WTC11 (cell line): ENCODE results near the gene TP53AIP1. TPM values are rescaled to one million over a fixed set of nuclear protein-coding genes. Genes with fewer than 3 reads are reported as not detected.
A peak's percentile ranks its signal among the peaks of the same experiment; 100 is the strongest.

Source experiments
- ATAC-seq: fragments of 200-7000 bp; cut with Tn5 transposase; 2 replicates; pipeline ENCODE4 v1.10.0; 2021; ENCODE audit warnings: mild to moderate bottlenecking, moderate library complexity
- CTCF ChIA-PET: fragments of 300-600 bp; sonication (Branson Sonifier 250); formaldehyde crosslinking; loops from one replicate; lab custom pipeline; 2021; ENCODE audit warnings: antibody characterized with exemption; lab: Charles Lee
- POLR2A ChIA-PET: fragments of 350-600 bp; sonication (Branson Sonifier 250); formaldehyde crosslinking; loops from one replicate; lab custom pipeline; 2021; ENCODE audit warnings: antibody characterized with exemption; lab: Charles Lee
- DNase-seq: peaks from one replicate; pipeline ENCODE4 v3.0.0; 2021; ENCODE audit warnings: low spot score
- H3K27ac Mint-ChIP-seq: 2 replicates; pipeline ENCODE4 v1.8.0; 2021; ENCODE audit warnings: mixed read lengths
- H3K27me3 Mint-ChIP-seq: 2 replicates; pipeline ENCODE4 v1.8.0; 2021; ENCODE audit warnings: low read depth, mild to moderate bottlenecking, moderate library complexity, mixed read lengths
- H3K36me3 Mint-ChIP-seq: 2 replicates; pipeline ENCODE4 v1.8.0; 2021; ENCODE audit warnings: mixed read lengths
- H3K4me1 Mint-ChIP-seq: 2 replicates; pipeline ENCODE4 v1.8.0; 2022; ENCODE audit warnings: mixed read lengths
- H3K4me3 Mint-ChIP-seq: 2 replicates; pipeline ENCODE4 v1.8.0; 2021; ENCODE audit warnings: mild to moderate bottlenecking, moderate library complexity, mixed read lengths
- H3K9me3 Mint-ChIP-seq: 2 replicates; pipeline ENCODE4 v1.8.0; 2021; ENCODE audit warnings: mixed read lengths
- ATF1 ChIP-seq: sonication (generic); formaldehyde crosslinking; IDR thresholded peaks from 2 replicates; pipeline ENCODE4 v1.8.1; 2023; ENCODE audit warnings: mild to moderate bottlenecking, moderate library complexity, missing genetic modification reagents
- FOXJ3 ChIP-seq: sonication (generic); formaldehyde crosslinking; IDR thresholded peaks from 2 replicates; pipeline ENCODE4 v1.9.0; 2021; ENCODE audit warnings: missing genetic modification reagents, mild to moderate bottlenecking, borderline replicate concordance
- NFATC4 ChIP-seq: fragments of 250-450 bp; sonication (Bioruptor Pico); IDR thresholded peaks from 2 replicates; pipeline ENCODE4 v1.9.0; 2021; ENCODE audit warnings: mild to moderate bottlenecking
- NFE2L1 ChIP-seq: sonication (generic); formaldehyde crosslinking; IDR thresholded peaks from 2 replicates; pipeline ENCODE4 v1.8.1; 2023; ENCODE audit warnings: missing genetic modification reagents
- SOX15 ChIP-seq: fragments of 250-450 bp; sonication (Bioruptor Pico); IDR thresholded peaks from 2 replicates; pipeline ENCODE4 v1.9.0; 2021; ENCODE audit warnings: mild to moderate bottlenecking
- TCF7 ChIP-seq: sonication (generic); formaldehyde crosslinking; IDR thresholded peaks from 2 replicates; pipeline ENCODE4 v1.8.0; 2022; ENCODE audit warnings: mild to moderate bottlenecking, low read depth, missing genetic modification reagents, moderate library complexity
- total RNA-seq: library from RNA; stranded (reverse); gene quantifications from 3 replicates; pipeline ENCODE4 v1.2.3, GENCODE V29; 2021
- TF ChIP-seq, protein P1 (sequence below): sonication (generic); formaldehyde crosslinking; IDR thresholded peaks from 2 replicates; pipeline ENCODE4 v1.8.1; 2023; ENCODE audit warnings: mild to moderate bottlenecking, missing genetic modification reagents
- TF ChIP-seq, protein P2 (sequence below): sonication (generic); formaldehyde crosslinking; IDR thresholded peaks from 2 replicates; pipeline ENCODE4 v1.8.0; 2022; ENCODE audit warnings: missing genetic modification reagents
- TF ChIP-seq, protein P3 (sequence below): sonication (generic); formaldehyde crosslinking; IDR thresholded peaks from 2 replicates; pipeline ENCODE4 v1.8.1; 2022; ENCODE audit warnings: mild to moderate bottlenecking, missing genetic modification reagents, moderate library complexity, borderline replicate concordance
- TF ChIP-seq, protein P4 (sequence below): fragments of 200-600 bp; IDR thresholded peaks from 2 replicates; pipeline ENCODE4 v1.8.0; 2022; ENCODE audit warnings: antibody characterized with exemption
- TF ChIP-seq, protein P5 (sequence below): fragments of 250-450 bp; sonication (Bioruptor Pico); IDR thresholded peaks from 2 replicates; pipeline ENCODE4 v1.9.0; 2021; ENCODE audit warnings: mild to moderate bottlenecking
- TF ChIP-seq, protein P6 (sequence below): sonication (generic); formaldehyde crosslinking; IDR thresholded peaks from 2 replicates; pipeline ENCODE4 v1.8.0; 2023; ENCODE audit warnings: missing genetic modification reagents
- TF ChIP-seq, protein P7 (sequence below): fragments of 250-450 bp; sonication (Bioruptor Pico); IDR thresholded peaks from 2 replicates; pipeline ENCODE4 v1.9.0; 2021; ENCODE audit warnings: moderate library complexity, mild to moderate bottlenecking, inconsistent platforms, borderline replicate concordance

TP53AIP1 gene
- total RNA-seq, 1 experiment from 2014 or later: 0.07 TPM

DNA sequence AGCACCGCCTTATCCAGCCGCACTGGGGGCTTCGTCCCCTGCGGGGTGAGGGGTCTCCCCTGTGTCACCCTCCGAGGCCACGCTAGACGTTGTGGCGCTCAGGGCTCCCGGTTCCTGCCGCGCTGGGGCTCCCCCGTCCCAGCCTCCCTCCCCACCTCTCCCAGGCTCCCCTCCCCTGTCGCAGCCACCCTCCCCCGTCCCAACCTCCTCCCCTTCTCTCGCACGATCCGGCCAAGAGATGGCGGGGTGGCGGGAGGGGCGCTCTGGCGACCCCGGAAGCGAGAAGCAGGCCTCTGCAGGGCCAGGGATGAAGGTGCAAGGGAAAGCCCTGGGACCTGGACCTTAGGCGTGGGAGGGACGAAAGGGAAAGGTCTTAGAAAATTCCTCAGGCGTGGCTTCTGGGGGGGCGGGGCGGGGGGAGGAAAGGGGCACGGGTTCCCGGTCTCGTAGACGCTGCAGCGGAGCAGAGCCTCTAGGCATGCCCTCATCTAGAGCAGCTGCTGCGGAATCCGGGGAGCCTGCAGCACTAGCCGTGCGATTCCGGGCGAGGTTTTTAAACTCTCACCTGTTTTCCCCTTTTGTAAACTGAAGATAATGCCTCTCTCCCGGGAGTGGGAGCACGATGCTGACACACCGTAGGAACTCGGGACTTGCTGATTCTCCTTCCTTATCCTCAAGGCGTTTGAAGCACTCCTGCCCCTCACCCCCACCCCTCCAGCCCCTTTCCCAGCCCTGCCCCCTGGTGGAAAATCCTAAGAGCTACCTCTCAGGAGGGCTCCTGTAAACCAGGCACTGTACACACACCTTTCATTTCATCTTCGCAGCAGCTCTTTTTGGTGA, 37.1 kb downstream of the TP53AIP1 start:
- peaks cover 86% of the 10 kb centered on the region for H3K27me3 Mint-ChIP-seq
- no peaks in the 10 kb centered on the region; the same call in 1 of the 2 replicates for H3K36me3 Mint-ChIP-seq
- DNase-seq: peak; percentile 69

DNA sequence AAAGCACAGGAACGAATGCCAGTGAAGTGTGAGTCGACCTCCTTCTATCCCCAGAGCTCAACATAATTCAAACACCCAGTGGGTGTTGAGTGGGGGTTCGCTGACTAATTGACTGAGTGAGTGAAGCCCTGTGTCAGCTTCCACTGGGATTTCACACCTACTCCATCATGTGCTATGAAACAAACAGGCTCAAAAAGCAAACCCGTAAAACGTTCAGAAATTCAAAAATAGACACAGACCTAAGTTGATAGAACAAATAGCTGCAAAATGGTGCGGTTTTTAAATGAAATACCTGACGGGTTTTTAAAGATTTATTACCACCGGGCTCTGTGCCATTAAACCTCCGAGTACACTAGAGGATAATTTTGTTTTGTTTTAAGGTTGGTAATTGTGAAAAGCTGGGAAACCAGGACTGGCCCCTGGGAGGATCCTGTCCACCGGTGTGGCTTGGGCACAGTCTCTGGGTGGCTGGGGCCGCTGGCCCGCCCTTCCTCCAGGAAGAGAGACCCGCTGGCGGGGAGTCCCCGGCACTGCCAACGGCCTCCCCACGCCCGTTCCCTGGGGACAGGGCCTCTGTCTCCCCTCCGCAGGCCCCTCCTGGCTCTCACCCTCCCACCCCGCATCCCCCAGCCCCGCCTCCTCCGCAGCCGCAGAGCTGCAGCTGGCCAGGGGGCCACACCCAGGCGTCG, 37.9 kb downstream of the TP53AIP1 start:
- peak overlapping the region; percentile 70 for H3K4me3 Mint-ChIP-seq
- ChIA-PET CTCF (interaction anchor here (0.5 to 10.5 kb wide), 19 partner anchors 9 to 1636 kb away, joined by 3 to 245 read pairs (median 5); partner anchors contain the start of gene KCNJ5), POLR2A (no interaction called here)
- no peaks in the 10 kb centered on the region; the same call in 1 of the 2 replicates for H3K36me3 Mint-ChIP-seq
- H3K27me3 Mint-ChIP-seq: peaks cover 93% of the 10 kb centered on the region
- peak; percentile 11 for ATAC-seq
- H3K27ac Mint-ChIP-seq: no peak overlapping the region
- H3K4me1 Mint-ChIP-seq: peaks cover 40% of the 10 kb centered on the region
- no peak for DNase-seq
- H3K9me3 Mint-ChIP-seq: no peaks in the 10 kb centered on the region; the same call in 1 of the 2 replicates
- TF ChIP-seq TCF7 (CRISPR knock-in tag) (no peak), SOX15 (CRISPR knock-in tag) (no peak), ATF1 (CRISPR knock-in tag) (no peak), NFATC4 (CRISPR knock-in tag) (no peak)
- TF ChIP-seq, protein P1, sequence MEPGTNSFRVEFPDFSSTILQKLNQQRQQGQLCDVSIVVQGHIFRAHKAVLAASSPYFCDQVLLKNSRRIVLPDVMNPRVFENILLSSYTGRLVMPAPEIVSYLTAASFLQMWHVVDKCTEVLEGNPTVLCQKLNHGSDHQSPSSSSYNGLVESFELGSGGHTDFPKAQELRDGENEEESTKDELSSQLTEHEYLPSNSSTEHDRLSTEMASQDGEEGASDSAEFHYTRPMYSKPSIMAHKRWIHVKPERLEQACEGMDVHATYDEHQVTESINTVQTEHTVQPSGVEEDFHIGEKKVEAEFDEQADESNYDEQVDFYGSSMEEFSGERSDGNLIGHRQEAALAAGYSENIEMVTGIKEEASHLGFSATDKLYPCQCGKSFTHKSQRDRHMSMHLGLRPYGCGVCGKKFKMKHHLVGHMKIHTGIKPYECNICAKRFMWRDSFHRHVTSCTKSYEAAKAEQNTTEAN: no peak
- TF ChIP-seq, protein P2, sequence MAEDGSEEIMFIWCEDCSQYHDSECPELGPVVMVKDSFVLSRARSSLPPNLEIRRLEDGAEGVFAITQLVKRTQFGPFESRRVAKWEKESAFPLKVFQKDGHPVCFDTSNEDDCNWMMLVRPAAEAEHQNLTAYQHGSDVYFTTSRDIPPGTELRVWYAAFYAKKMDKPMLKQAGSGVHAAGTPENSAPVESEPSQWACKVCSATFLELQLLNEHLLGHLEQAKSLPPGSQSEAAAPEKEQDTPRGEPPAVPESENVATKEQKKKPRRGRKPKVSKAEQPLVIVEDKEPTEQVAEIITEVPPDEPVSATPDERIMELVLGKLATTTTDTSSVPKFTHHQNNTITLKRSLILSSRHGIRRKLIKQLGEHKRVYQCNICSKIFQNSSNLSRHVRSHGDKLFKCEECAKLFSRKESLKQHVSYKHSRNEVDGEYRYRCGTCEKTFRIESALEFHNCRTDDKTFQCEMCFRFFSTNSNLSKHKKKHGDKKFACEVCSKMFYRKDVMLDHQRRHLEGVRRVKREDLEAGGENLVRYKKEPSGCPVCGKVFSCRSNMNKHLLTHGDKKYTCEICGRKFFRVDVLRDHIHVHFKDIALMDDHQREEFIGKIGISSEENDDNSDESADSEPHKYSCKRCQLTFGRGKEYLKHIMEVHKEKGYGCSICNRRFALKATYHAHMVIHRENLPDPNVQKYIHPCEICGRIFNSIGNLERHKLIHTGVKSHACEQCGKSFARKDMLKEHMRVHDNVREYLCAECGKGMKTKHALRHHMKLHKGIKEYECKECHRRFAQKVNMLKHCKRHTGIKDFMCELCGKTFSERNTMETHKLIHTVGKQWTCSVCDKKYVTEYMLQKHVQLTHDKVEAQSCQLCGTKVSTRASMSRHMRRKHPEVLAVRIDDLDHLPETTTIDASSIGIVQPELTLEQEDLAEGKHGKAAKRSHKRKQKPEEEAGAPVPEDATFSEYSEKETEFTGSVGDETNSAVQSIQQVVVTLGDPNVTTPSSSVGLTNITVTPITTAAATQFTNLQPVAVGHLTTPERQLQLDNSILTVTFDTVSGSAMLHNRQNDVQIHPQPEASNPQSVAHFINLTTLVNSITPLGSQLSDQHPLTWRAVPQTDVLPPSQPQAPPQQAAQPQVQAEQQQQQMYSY (CRISPR knock-in tag): peak; percentile 78
- TF ChIP-seq, protein P3, sequence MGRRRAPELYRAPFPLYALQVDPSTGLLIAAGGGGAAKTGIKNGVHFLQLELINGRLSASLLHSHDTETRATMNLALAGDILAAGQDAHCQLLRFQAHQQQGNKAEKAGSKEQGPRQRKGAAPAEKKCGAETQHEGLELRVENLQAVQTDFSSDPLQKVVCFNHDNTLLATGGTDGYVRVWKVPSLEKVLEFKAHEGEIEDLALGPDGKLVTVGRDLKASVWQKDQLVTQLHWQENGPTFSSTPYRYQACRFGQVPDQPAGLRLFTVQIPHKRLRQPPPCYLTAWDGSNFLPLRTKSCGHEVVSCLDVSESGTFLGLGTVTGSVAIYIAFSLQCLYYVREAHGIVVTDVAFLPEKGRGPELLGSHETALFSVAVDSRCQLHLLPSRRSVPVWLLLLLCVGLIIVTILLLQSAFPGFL (CRISPR knock-in tag): no peak

More for the DNA sequence above, 37.1 kb downstream of the TP53AIP1 start:
- ChIA-PET POLR2A (interaction anchor here (0.6 kb wide), 1 partner anchor 148 kb away, joined by 3 read pairs; no protein-coding TSS in a partner anchor), CTCF (interaction anchor here (0.5 to 10.5 kb wide), 45 partner anchors 8 to 1961 kb away, joined by 3 to 245 read pairs (median 4); partner anchors contain the start of genes KCNJ5 and TP53AIP1)
- peak; percentile 56 for ATAC-seq
- TF ChIP-seq NFE2L1 (CRISPR knock-in tag) (no peak), FOXJ3 (CRISPR knock-in tag) (no peak)
- TF ChIP-seq, protein P4, sequence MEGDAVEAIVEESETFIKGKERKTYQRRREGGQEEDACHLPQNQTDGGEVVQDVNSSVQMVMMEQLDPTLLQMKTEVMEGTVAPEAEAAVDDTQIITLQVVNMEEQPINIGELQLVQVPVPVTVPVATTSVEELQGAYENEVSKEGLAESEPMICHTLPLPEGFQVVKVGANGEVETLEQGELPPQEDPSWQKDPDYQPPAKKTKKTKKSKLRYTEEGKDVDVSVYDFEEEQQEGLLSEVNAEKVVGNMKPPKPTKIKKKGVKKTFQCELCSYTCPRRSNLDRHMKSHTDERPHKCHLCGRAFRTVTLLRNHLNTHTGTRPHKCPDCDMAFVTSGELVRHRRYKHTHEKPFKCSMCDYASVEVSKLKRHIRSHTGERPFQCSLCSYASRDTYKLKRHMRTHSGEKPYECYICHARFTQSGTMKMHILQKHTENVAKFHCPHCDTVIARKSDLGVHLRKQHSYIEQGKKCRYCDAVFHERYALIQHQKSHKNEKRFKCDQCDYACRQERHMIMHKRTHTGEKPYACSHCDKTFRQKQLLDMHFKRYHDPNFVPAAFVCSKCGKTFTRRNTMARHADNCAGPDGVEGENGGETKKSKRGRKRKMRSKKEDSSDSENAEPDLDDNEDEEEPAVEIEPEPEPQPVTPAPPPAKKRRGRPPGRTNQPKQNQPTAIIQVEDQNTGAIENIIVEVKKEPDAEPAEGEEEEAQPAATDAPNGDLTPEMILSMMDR: peak; percentile 37; the same call in 1 of the 2 replicates
- TF ChIP-seq, protein P5, sequence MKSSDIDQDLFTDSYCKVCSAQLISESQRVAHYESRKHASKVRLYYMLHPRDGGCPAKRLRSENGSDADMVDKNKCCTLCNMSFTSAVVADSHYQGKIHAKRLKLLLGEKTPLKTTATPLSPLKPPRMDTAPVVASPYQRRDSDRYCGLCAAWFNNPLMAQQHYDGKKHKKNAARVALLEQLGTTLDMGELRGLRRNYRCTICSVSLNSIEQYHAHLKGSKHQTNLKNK: no peak
- TF ChIP-seq, protein P6, sequence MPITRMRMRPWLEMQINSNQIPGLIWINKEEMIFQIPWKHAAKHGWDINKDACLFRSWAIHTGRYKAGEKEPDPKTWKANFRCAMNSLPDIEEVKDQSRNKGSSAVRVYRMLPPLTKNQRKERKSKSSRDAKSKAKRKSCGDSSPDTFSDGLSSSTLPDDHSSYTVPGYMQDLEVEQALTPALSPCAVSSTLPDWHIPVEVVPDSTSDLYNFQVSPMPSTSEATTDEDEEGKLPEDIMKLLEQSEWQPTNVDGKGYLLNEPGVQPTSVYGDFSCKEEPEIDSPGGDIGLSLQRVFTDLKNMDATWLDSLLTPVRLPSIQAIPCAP (CRISPR knock-in tag): no peak
- TF ChIP-seq, protein P7, sequence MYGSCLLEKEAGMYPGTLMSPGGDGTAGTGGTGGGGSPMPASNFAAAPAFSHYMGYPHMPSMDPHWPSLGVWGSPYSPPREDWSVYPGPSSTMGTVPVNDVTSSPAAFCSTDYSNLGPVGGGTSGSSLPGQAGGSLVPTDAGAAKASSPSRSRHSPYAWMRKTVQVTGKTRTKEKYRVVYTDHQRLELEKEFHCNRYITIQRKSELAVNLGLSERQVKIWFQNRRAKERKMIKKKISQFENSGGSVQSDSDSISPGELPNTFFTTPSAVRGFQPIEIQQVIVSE: no peak
- peaks cover 40% of the 10 kb centered on the region for H3K4me1 Mint-ChIP-seq
- H3K9me3 Mint-ChIP-seq: no peaks in the 10 kb centered on the region; the same call in 1 of the 2 replicates
- no peak overlapping the region for H3K27ac Mint-ChIP-seq
- H3K4me3 Mint-ChIP-seq: peak overlapping the region; percentile 70
